ENCODE results near the gene ZNF239. TPM values are rescaled to one million over a fixed set of nuclear protein-coding genes. Genes with fewer than 3 reads are reported as not detected.
"Not testable (repeated sequence)": the region's sequence is repeated elsewhere in the genome, so short reads cannot be mapped to it uniquely, and the experiment has no call there.

Gene ZNF239
- 4.1 and 4.9 TPM in 2 replicates for total RNA-seq (2014; rRNA removed)
- polyA plus RNA-seq (2012): 1.9 TPM

DNA sequence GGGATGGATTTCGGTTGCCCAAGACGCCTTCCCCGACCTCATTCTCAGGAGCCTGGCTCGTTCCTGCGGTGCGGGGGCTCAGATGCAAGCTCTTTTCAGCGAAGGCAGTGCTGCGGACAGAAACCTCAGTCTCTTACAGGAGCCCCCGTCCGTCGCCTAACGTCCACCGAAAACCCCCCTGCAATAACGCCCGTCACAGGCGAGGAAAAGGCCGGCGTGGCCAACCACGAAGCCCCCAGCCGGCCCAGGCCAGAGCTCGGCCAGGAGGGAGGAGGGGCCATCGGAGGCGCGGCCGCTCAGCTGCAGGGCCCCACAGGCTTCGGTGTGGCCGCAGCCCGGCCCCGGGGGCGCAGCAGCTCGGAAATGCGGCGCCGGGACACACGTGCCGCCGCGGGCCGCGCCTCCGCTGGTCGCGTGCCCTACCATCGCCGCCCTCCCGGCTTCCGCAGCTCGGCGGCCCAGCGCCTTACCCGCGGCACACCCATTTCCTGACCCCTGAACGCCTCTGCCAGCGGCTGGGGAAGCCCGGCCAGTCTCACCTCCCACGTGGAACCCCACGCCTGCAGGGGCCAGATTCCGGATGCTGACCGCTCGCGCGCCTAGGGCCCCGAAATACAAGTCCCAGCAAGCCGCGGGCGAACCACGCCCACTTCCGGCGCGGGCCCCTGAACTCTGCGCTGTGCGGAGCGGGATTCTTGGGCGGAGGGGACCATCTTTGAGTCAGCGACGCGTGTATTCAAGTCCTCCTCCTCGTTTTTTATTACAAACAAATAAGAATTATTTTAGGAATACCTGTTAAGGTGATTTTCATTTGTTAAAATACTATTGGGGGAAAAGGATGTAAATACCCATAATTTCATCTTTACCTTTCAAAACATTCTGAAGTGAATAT lies at the start of gene ZNF239:
Gene ZNF239 (minus strand): TSS at position 616 of the 892 bp plus-strand sequence. CDS start 16,537 bp downstream, outside the sequence.
- peak; percentile 69 for DNase-seq (ENCODE audit: low read depth)

- peak; percentile 38 for DNase-seq (ENCODE audit: low read depth)
Measured at GRCh38 chr10:43623351-43623750, 48.9 kb upstream of the ZNF239 start.

DNA sequence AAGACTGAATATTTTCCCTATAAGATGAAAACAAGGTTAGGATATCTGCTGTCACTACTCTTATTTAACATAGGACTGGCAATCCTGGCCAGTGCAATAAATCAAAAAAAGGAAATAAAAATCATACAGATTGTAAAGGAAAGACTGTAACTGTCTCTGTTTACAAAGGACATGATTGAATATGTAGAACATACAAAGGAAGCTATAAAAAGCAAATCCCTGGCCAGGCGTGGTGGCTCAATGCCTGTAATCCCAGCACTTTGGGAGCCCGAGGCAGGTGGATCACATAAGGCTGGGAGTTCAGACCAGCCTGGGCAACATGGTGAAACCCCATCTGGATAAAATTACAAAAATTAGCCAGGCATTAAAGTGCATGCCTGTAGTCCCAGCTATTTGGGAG lies 47.6 kb upstream of the ZNF239 start:
- no peak for DNase-seq (ENCODE audit: low read depth)

GRCh38 chr10:43619368-43619767 lies 45.0 kb upstream of the ZNF239 start:
- no peak for DNase-seq (ENCODE audit: low read depth)

DNA sequence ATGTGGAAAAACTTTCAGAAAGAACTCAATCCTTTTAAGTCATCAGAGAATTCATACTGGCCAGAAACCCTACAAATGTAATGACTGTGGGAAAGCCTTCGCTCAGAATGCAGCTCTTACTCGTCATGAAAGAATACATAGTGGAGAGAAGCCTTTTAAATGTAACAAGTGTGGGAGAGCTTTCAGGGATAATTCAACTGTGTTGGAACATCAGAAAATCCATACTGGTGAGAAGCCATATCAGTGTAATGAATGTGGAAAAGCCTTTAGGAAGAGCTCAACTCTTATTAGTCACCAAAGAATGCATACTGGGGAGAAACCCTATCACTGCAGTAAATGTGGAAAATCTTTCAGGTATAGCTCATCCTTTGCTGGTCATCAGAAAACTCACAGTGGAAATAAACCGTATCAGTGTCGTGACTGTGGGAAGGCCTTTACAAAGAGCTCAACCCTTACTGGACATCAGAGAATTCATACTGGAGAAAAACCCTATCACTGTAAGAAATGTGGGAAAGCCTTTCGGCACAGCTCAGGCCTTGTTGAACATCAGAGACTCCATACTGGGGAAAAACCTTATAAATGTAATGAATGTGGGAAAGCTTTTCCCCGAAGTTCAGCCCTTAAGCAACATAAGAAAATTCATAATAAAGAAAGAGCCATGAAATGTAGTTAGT lies 42.4 kb upstream of the ZNF239 start:
- DNase-seq (ENCODE audit: low read depth): no peak

- DNase-seq (ENCODE audit: low read depth): peak; percentile 28
Measured at GRCh38 chr10:43610636-43611035, 36.2 kb upstream of the ZNF239 start.

DNA sequence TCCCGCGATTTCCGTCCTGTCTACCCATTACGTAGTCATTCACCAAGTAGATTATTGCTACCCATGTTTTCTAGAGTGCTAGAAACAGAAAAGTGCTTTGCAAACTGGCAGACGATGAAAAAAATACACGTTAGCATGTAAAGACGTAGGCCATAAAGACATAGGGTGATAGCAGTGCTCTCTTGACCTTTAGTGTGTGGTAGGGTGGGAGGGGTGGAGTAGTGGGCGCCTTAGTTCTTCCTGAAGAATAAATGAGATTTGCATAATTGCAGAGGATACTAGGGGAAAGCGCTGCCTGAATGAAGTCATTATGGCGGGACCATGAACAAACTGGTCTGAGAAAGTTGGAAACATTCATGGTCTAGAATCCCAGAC lies 32.8 kb upstream of the ZNF239 start:
- no peak for DNase-seq (ENCODE audit: low read depth)

GRCh38 chr10:43606323-43607198 lies 32.1 kb upstream of the ZNF239 start, which contains the start of gene ZNF485:
ZNF485 (plus strand) TSS chr10:43606438; CDS start chr10:43607051, 613 bp downstream.
- peak; percentile 61 for DNase-seq (ENCODE audit: low read depth)

GRCh38 chr10:43605850-43606322 lies 31.5 kb upstream of the ZNF239 start:
- no peak for DNase-seq (ENCODE audit: low read depth)

- DNase-seq (ENCODE audit: low read depth): not testable (repeated sequence)
Measured at GRCh38 chr10:43601576-43601975, 27.2 kb upstream of the ZNF239 start.

GRCh38 chr10:43599333-43599732 lies 24.9 kb upstream of the ZNF239 start:
- no peak for DNase-seq (ENCODE audit: low read depth)

DNA sequence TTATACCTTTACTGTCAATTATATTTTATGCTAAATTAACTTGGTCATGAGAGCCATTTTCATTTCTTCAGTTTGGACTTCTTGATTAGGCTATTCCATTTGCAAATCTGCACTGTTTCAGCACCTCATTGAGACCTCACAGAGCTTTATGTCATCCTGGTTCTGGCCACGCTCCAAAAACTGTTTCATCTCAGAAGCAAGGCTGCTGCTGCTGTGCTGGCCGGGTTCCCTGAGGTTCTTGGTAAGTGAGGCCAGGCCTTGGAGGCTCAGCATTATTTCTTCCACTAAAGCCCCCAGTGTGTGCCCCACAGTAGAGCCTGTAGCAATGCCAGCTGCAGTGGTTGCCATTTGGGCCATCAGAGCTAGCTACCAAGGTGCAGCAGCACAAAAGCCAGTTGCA lies 24.0 kb upstream of the ZNF239 start:
- no peak for DNase-seq (ENCODE audit: low read depth)

GRCh38 chr10:43596546-43596945 lies 22.1 kb upstream of the ZNF239 start:
- DNase-seq (ENCODE audit: low read depth): no peak

DNA sequence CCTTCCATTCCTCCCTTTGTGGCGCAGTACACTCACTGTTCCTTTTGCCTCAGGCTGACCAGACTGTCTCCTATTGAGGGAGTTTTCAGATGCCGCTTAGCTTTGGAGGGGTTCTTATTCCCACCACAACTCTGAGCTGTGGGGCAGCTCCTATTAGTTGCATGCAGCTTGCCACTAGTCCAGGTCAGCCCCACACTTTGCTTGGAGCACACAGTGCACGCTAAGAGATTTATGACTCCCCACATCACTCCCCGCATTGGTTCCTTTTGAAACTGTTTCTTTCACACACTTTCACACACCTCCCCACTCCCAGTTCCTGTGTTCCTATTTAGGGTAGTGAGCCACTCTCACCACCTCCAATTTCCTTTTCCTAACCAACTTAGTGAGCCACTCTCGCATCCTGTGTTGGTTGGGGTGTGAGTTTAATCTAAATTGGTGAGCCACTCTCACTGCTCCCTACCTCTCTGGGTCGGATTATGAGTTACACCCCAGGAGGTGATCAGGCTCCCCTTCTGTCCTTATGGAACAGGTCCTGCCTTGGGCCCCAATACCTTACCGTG lies 21.4 kb upstream of the ZNF239 start:
- peak; percentile 14 for DNase-seq (ENCODE audit: low read depth)

GRCh38 chr10:43594944-43595589 lies 20.7 kb upstream of the ZNF239 start:
- peak; percentile 57 for DNase-seq (ENCODE audit: low read depth)

GRCh38 chr10:43591303-43591904 lies 17.0 kb upstream of the ZNF239 start:
- no peak for DNase-seq (ENCODE audit: low read depth)

DNA sequence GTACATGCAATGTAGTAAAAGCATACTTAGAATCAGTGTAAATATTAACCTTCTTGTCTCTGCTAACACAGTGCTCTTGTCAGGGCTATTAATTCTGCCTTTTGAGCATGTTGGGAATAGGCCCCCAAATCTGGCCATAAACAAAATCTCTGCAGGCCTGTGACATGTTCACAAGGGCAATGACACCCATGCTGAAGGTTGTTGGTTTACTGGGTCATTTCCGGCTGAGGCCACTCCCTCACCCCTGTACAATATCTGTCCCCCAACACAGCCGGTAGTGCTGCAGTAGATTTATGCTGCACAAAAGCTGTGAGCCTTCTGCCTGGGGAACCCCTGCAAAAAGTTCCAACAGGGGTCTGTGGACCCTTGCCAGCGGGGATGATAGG lies 12.3 kb upstream of the ZNF239 start:
- DNase-seq (ENCODE audit: low read depth): not testable (repeated sequence)

DNA sequence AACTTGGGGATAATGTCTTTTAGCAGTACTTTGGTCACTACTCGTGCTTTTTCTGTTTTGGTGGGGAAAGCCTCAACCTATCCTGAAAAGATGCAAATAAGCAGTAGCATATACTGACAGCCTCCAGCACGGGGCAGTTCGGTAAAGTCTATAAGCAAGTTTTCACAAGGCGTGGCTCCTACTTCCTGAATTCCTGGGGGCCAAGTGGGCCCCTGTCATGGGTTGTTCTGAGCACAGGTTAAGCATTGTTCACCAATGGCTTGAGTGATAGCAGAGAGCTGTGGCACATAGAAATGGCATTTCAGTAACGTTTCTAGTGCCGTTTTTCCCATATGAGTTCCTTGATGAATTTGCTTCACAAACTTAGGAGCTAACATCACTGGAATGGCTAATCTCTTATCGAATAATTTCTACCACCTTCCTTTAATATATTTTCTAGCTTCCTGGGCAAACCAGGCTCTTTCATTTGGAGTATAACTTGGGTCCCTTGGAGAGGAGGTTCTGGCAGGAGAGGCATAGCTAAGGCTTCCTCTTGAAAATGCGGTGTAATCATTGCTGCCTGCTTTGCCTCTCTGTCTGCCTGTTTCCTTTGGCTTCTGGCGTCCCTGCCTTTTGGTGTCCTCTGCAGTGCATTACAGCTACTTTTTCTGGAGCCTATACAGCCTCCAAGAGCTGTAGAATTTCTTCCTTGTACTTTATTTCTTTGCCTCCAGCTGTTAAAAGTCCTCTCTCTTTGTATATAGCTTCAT lies 11.7 kb upstream of the ZNF239 start:
- no peak for DNase-seq (ENCODE audit: low read depth)

DNA sequence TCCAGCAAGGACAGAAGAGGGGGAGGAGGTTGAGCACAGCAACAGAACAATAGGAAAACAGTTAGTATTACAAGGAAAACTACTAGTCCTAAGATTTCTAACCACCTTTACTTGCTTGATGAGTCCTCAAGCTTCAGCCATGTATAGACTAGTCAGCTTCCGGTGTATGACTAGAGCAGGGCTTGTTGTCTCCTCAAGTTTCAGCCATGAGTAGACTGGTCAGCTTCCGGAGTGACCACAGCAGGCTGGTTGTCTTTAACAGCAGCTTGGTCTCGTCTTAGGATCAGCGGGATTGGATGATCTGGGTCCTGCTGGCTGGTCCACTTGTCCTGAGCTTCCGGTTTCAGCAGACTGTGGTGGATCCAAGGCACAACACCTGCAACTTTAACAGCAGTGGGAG lies 10.6 kb upstream of the ZNF239 start:
- peak; percentile 69 for DNase-seq (ENCODE audit: low read depth)

- no peak for DNase-seq (ENCODE audit: low read depth)
Measured at GRCh38 chr10:43584051-43584450, 9.6 kb upstream of the ZNF239 start.
